ENCODE results near the gene UHMK1.
"Not testable (repeated sequence)": the region's sequence is repeated elsewhere in the genome, so short reads cannot be mapped to it uniquely, and the experiment has no call there.

Gene UHMK1, protein sequence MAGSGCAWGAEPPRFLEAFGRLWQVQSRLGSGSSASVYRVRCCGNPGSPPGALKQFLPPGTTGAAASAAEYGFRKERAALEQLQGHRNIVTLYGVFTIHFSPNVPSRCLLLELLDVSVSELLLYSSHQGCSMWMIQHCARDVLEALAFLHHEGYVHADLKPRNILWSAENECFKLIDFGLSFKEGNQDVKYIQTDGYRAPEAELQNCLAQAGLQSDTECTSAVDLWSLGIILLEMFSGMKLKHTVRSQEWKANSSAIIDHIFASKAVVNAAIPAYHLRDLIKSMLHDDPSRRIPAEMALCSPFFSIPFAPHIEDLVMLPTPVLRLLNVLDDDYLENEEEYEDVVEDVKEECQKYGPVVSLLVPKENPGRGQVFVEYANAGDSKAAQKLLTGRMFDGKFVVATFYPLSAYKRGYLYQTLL

DNA sequence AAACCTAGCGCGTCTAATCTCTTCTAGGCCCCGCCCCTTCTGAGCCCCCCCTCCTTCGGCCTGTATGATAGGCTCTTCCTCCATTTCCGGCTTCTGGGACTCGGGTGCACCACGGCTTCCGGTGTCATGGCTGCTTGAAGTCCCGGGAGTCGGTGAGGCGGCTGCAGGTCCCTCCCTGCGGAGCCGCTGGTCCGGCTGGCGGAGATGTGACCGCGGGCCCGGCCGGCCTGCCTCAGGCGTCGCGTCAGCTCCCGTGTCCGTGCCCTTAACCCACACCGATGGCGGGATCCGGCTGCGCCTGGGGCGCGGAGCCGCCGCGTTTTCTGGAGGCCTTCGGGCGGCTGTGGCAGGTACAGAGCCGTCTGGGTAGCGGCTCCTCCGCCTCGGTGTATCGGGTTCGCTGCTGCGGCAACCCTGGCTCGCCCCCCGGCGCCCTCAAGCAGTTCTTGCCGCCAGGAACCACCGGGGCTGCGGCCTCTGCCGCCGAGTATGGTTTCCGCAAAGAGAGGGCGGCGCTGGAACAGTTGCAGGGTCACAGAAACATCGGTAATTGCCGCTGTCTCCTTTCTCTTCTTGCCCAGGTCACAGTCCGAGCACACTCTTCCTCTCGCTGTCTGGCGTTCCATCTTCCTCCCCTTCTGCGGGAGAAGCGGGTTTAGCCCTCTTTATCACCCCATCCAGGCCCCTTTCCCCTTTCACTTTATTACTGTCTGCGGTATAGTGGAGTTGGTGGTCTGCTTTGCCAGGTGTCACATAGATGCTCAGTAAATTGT lies at the start of gene UHMK1:
Gene UHMK1 (plus strand): TSS at position 96 of the 773 bp plus-strand sequence. CDS start 183 bp downstream, at position 279.
- peak; percentile 92 for DNase-seq

DNA sequence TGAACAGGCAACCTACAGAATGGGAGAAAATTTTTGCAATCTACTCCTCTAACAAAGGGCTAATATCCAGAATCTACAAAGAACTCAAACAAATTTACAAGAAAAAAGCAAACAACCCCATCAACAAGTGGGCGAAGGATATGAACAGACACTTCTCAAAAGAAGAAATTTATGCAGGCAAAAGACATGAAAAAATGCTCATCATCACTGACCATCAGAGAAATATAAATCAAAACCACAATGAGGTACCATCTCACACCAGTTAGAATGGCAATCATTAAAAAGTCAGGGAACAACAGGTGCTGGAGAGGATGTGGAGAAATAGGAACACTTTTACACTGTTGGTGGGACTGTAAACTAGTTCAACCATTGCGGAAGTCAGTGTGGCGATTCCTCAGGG lies 43.3 kb upstream of the UHMK1 start:
- not testable (repeated sequence) for DNase-seq

DNA sequence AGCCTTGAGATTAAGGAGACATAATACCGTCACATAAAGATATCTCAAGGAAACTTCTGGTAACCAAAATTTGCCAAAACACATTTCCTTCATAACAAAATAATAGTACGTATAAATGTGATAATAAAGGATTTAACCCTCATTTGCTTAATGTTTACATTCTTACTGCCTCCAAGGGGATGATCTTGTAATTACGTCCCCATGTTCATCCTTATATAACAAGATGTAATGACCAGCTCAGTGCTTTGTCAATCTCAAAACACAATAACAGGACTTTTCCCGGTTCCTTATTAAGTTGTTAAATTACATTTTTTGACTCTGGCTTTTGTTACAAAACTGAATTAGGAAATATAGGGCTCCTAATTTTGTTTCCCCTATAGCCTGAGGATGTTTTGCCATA lies 41.3 kb upstream of the UHMK1 start:
- no peak for DNase-seq

DNA sequence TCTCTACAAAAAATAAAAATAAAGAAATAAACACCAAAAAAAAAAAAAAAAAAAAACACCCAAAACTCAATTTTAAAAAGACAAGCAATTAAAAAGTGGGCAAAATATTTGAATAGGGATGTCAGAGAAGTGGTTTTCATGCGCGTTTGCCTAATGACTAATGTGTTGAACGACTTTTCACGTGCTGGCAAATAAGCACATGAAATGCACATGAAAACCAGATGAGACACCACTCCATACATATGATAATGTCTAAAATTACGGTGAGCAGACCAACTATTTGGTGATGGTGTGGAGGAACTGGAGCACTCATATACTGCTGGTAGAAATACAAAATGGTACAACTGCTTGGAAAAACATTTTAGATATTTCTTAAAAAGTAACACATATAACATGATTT lies 39.4 kb upstream of the UHMK1 start:
- DNase-seq: no peak

DNA sequence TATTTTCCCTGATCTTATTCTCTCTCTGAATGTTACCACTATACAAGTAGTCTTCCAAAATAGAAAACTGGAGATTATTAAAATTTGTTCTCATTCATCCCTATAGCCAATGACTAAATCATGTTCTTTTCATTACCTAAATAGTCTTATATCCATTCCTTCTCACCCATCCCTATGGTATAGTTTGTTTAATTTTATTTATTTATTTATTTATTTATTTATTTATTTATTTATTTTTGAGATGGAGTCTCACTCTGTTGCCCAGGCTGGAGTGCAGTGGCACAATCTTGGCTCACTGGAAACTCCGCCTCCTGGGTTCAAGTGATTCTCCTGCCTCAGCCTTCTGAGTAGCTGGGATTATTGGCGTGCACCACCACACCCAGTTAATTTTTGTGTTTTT lies 35.2 kb upstream of the UHMK1 start:
- not testable (repeated sequence) for DNase-seq

DNA sequence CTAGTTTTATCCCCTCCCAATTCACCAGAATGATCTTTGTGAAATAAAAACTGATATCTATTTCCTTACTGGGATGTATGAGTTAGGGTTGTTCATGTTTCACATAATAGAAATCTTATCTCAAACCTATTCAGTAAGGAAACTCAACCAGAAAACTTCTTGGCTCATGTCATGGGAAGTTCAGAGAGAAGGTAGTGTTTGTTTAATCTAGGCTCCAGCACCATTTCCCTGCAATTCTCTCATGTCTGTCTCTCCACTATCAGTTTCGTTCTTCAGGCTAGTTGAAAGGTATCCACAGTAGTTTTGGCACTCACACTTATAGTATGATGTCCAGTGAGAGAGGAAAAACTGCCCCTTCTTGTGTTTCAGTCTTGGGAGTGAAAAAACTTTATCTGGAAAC lies 34.6 kb upstream of the UHMK1 start:
- DNase-seq: no peak

DNA sequence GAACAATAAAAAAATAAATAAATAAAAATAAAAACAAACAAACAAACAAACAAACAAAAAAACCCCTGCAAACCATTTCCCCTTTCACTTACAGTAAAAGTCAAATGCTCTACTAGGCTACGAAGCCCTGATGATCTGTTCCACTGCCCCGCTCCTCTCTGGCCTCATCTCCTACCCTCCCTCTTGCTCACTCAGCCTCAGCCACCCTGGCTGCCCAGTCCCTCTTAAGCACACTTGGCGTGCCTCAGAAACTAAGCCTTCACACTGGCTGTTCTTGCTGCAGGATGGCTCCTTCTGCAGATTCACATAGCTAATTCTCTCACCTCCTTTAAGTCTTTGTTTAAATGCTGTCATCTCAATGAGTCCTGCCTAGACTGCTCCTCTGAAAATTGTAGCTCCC lies 30.8 kb upstream of the UHMK1 start:
- DNase-seq: no peak

DNA sequence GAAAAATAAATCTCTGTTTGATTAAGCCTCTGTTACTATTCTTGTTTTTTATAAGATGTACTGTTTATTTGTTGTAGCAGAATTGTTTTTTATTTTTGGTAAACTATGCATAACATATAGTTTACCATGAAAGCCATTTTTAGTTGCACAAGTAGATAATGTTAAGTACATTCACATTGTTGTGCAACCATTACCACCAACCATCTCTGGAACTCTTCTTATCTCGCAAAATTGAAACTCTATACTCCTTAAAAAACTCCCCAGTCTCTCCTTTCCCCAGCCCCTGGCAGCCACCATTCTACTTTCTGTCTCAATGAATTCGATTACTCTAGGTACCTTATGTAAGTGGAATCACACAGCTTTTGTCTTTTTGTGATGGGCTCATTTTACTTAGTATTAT lies 27.4 kb upstream of the UHMK1 start:
- DNase-seq: no peak

DNA sequence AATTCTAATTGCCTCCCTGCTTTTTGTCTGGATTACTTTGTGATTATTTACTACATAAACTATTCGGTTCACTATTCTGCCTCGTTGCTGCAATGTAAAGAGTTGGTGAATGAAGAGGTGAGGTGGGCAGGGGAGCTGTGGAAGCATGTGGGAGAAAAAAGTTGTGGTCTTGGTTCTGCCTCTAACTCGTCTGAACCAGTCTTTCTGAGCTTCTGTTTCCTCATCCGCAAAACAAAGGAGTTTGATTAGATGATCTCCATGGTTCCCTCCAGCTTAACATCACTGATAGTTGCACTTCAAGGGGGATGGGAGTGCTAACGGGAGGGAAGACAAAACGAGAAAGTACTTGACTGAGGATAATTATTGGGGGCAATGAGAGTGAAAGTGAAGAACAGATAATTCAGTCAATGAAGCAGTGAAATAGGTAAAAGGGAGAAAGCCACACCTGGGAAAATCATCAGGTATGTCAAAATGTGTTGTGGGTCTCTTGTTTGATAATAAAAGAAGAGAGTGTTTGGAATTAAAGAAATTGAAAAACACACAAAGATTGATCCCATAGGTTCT lies 26.2 kb upstream of the UHMK1 start:
- no peak for DNase-seq

DNA sequence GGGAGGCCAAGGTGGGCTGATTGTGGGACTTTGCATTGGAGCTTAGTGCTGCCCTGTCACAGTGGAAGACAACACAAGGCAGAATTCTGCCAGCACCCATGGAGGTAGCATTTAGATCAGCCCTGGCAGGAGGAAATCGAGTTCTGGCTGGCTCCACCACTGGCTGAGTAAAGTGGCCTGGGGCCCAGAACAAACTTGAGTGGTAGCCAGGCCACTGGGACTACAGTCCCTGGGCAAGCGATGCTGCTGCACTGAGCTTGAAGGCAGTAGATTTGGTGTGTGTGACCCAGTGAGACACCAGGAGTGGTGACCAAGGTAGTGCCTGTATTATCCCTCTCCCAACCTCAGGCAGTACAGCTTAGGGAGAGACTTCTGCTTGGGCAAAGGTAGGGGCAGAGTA lies 22.5 kb upstream of the UHMK1 start:
- DNase-seq: no peak

DNA sequence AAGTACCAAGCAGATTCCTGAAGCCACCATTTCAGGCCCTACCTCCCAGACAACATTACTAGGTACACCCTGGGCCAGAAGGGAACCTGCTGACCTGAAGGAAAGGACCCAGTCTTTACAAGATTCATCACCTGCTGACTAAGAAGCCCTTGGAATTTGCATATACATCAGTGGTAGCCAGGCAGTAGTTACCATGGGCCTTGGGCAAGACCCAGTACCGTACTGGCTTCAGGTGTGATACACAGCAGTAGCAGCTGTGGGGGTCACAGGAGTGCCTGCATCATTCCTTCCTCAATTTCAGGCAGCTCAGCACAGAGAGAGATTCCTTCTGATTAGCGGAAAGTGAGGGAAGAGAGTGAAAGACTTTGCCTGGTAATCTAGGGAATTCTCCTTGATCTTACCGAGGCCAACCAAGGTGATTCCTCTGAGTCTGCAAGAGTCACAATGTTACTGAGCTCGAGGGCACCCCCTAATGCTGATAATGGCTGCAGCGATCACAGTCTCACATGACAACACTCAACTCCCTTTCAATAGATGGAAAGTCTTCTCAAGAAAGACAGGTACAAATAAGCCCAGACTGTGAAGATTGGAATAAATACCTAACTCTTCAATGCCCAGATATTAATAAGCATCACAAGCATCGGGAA lies 22.0 kb upstream of the UHMK1 start:
- no peak for DNase-seq

DNA sequence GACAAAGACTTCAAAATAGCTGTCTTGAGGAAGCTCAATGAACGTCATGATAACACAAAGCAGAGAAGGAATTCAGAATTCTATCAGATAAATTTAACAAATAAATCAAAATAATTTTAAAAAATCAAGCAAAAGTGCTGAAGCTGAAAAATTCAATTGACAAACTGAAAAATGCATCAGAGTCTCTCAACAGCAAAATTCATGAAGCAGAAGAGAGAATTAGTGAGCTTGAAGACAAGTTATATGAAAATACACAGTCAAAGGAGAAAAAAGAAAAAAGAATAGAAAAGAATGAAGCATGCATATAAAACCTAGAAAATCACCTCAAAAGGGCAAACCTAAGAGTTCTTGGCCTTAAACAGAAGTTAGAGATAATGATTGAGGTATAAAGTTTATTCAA lies 21.0 kb upstream of the UHMK1 start:
- DNase-seq: no peak

DNA sequence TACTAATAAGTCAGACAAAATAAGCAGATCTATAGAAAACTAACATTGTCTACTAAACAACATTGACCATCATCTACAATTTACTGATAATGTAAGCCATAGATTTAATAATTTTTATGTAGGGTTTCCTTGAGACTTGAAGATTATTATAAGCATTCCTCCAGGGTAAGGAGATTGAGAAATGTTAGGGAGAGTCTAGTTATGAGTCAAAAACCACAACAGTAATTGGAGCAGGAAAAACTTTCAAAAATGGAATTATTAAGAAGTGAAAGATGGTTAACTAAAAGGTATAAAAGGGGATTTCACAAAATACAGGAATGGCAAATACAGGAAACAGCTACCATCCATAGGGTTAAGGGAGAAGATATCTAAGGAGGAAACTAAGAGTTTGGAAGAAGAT lies 12.4 kb upstream of the UHMK1 start:
- DNase-seq: no peak

DNA sequence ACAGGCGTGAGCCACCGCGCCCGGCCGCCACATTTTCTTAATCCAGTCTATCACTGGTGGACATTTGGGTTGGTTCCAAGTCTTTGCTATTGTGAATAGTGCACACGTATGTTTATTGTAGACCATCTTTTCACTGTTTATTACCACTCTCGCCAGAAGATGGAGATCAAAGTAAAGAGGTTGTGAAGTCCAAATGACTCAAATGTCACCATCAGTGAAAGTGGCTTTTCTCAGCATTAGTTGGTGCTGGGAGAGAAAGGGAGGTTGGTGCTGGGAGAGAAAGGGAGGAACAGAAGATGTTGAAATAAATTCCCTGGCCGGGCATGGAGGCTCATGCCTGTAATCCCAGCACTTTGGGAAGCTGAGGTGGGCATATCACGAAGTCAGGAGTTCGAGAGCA lies 10.4 kb upstream of the UHMK1 start:
- no peak for DNase-seq

DNA sequence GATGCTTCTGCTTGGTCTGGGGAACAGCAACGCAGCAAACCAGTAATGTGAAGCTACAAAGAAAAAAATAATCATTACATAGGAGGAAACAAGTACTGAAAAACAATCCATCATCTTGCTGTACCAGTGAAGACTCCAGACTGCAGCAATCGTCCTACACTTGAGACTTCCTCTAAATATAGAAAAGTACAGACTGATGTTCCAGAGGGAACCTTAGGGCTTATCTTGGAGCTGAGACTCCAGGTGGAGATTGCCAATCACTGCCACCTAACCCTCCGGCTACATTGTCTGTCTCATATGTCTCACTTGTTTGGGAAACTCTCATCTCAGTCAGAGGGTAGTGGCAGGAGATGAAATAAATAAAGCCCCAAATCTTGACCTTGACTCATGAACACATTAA lies 9.4 kb upstream of the UHMK1 start:
- no peak for DNase-seq

DNA sequence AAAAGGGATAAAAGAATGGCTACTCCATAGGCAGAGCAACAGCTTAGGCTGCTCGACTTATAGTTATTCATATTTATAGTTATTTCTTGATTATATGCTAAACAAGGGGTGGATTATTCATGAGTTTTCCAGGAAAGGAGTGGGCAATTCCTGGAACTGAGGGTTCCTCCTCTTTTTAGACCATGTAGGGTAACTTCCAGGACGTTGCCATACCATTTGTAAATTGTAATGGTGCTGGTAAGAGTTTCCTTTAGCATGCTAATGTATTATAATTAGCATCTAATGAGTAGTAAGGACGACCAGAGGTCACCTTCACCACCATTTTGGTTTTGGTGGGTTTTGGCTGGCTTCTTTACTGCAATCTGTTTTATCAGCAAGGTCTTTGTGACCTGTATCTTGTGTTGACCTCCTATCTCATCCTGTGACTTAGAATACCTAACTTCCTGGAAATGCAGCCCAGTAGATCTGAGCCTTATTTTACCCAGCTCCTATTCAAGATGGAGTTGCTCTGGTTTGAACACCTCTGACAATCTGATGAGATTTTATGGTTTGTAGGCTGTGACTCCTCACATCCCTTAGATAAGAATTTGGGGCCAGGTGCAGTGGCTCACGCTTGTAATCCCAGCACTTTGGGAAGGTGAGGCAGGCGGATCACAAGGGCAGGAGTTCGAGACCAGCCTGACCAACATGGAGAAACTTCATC lies 1.9 kb upstream of the UHMK1 start:
- not testable (repeated sequence) for DNase-seq

DNA sequence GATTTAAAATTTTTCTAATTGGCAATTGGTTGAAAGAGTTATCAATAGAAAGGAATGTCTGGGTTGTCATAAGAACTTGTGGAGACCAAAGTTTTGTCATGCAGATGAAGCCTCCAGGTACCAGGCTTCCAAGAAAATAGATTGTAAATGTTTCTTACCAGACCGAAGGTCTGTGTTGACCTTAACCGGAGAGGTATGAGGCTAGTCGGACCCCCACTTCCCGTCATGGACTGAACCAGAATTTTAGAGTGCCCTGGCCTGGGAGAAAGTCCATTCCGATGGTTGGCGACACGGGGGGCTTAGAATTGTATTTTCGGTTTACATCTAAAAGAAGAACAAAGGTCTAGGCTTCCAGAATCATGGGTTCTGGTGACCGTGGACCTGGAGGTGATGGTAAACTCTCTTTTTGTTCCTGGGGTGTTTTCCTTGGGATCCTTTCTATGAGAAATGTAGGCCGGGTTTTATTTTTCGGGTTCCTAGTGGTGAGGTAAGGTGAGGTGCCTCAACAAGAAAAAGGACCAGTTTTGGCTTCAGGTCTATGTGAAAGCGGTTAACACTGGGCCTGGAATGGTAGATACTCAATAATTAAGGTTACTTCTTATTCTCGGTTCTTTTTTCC lies 405 bp upstream of the UHMK1 start:
- DNase-seq: no peak

DNA sequence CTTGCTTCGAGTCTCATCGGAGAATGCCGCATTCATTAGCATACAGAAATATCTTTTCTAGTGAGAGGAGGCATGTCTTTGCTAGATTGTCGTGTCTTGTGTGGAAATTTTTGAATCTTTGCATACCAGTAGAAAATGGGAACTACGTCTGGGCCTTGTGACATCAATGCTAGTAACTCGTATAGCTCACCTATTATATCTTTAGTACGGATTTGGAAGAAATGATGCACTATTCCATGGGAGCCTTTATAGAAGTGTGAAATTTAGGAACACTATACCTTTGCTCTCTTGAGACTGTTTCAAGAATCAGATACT lies 835 bp downstream of the UHMK1 start:
- DNase-seq: no peak

DNA sequence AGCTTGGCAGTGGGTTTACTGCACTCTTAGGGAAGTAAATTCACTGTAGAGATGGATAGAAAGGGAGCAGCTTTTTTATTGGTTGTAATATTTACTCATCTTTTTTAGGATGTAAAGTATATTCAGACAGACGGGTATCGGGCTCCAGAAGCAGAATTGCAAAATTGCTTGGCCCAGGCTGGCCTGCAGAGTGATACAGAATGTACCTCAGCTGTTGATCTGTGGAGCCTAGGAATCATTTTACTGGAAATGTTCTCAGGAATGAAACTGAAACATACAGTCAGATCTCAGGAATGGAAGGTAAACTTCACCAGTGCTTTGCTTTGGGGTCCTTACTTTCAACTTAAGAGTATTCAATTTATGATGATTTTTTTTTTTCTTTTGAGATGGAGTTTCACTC lies 3.2 kb downstream of the UHMK1 start:
- no peak for DNase-seq

DNA sequence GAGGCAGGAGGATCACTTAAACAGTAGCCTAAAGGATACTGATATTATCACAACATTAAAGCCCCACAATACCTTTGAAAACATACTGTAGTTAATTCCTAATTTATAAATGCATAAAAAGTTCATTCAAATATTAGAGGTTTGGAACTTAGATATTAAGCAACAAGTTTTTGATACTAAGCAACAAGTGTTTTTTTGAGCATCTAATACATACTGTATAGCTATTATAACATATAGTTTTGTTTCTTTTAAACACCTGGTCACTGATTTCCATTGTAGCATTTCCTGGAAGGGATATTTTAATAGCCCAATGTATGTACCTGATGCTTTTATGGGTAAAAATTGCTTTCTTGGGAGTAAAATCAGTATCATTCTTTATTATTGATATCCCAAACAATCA lies 4.5 kb downstream of the UHMK1 start:
- DNase-seq: no peak

DNA sequence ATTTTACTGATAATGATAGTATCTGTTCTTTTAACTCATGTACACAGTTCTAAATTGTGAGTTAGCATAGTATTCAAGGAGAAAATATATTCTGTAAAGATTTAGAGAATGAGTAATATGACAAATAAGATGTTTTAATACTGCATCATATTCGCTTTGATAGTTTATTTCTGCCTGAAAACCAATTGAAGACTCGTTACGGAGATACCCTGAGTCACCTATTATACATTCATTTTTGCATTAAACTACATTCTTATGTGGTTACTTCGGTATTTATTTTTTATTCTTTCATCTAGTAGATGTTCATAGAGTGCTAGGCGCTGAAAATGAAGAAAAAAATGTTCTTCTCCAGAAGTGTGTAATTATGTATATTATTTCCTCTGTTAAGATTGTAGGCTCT lies 5.3 kb downstream of the UHMK1 start:
- no peak for DNase-seq

DNA sequence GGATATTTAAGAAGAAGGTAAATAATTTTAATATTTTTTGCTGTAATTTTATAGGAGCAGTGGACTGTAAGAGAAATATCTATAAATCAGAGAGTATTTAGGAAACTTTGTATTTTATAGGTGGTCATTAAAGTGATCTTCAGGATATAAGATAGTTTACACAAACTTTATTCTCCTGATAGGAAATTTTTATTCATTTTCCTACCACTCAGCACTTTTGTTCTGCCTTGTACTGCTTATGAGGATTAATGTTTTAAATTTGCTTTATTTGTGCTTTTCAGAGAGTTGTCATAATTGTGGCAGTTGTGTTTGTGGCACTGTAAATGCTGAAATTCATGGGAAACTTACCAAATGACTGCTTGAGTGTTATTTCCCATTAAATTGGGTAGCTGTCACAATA lies 29.7 kb downstream of the UHMK1 start:
- DNase-seq: no peak
